Parathyroid adenoma (tissue), 2 donors: Measurements from ENCODE around the gene FAM187B.

Experiments used
- H2AFZ ChIP-seq: fragments of 300-600 bp; sonication (generic); one replicate; pipeline ENCODE4 v1.7.0; 2017; ENCODE audit warnings: antibody characterized with exemption, mild to moderate bottlenecking
- H3K27ac ChIP-seq: fragments of 300-600 bp; sonication (generic); one replicate; pipeline ENCODE4 v1.7.0; 2017
- H3K27me3 ChIP-seq: fragments of 300-600 bp; sonication (generic); one replicate; pipeline ENCODE4 v1.7.0; 2017; ENCODE audit warnings: low read length; ENCODE audit not compliant: control insufficient read depth, insufficient read depth
- H3K36me3 ChIP-seq: fragments of 300-600 bp; sonication (generic); one replicate; pipeline ENCODE4 v1.7.0; 2017; ENCODE audit warnings: low read length; ENCODE audit not compliant: control insufficient read depth, insufficient read depth
- H3K4me1 ChIP-seq: fragments of 300-600 bp; sonication (generic); one replicate; pipeline ENCODE4 v1.7.0; 2017; ENCODE audit warnings: control low read depth
- H3K4me2 ChIP-seq: fragments of 300-600 bp; sonication (generic); one replicate; pipeline ENCODE4 v1.7.0; 2017; ENCODE audit warnings: low read length
- H3K4me3 ChIP-seq: fragments of 300-600 bp; sonication (generic); one replicate; pipeline ENCODE4 v1.7.0; 2017; ENCODE audit warnings: low read depth, low read length
- H3K79me2 ChIP-seq: fragments of 300-600 bp; sonication (generic); one replicate; pipeline ENCODE4 v1.7.0; 2017; ENCODE audit warnings: control low read depth
- H3K9ac ChIP-seq: fragments of 300-600 bp; sonication (generic); one replicate; pipeline ENCODE4 v1.7.0; 2017; ENCODE audit warnings: mild to moderate bottlenecking
- H3K9me3 ChIP-seq: fragments of 300-600 bp; sonication (generic); one replicate; pipeline ENCODE4 v1.7.0; 2017; ENCODE audit warnings: low read length; ENCODE audit not compliant: control insufficient read depth
- CTCF ChIP-seq: fragments of 300-600 bp; sonication (generic); IDR thresholded peaks from one replicate; pipeline ENCODE4 v1.7.0; 2017; ENCODE audit warnings: antibody characterized with exemption, mild to moderate bottlenecking
- donor health status: primary hyperparathyroidism.

FAM187B gene

DNA sequence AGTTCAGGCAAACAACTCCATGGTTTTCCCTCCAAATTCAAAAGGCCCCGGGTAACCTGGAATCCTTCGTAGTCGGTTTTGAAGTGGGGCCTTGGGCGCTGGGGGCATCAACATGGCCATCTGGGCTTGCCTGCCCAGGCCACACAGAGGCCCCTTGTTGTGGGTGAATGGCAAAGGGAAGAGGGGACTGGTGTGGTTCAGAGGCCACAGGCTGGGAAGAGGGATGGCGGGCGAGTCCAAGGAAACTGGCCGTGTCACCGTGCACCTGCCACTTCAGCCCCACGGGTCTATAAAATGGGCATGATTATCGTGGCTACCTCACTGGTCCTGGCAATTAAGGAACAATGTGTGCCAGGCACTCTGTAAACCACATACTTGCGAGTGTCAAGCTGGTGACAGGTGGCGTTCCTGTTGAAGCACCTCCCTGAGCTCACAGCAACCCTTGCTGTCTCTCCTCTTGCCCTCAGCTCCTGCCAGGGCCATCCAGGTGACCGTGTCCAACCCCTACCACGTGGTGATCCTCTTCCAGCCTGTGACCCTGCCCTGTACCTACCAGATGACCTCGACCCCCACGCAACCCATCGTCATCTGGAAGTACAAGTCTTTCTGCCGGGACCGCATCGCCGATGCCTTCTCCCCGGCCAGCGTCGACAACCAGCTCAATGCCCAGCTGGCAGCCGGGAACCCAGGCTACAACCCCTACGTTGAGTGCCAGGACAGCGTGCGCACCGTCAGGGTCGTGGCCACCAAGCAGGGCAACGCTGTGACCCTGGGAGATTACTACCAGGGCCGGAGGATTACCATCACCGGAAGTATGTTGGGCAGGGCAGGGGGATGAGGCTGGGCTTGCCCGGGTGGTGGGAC is 21.5 kb upstream of the FAM187B start:
- no peaks in the 10 kb centered on the region for H3K36me3 ChIP-seq
- peaks cover 3% of the 10 kb centered on the region for H3K79me2 ChIP-seq
- H2AFZ ChIP-seq, result no peak overlapping the region
- peak overlapping the region; percentile 79 for H3K4me2 ChIP-seq
- no peak overlapping the region for H3K9ac ChIP-seq
- no peak overlapping the region for H3K27ac ChIP-seq
- no peaks in the 10 kb centered on the region for H3K4me1 ChIP-seq
- H3K27me3 ChIP-seq, result no peaks in the 10 kb centered on the region
- H3K9me3 ChIP-seq, result no peaks in the 10 kb centered on the region
- TF ChIP-seq CTCF, result no peak
- H3K4me3 ChIP-seq, result peak overlapping the region; percentile 86

DNA sequence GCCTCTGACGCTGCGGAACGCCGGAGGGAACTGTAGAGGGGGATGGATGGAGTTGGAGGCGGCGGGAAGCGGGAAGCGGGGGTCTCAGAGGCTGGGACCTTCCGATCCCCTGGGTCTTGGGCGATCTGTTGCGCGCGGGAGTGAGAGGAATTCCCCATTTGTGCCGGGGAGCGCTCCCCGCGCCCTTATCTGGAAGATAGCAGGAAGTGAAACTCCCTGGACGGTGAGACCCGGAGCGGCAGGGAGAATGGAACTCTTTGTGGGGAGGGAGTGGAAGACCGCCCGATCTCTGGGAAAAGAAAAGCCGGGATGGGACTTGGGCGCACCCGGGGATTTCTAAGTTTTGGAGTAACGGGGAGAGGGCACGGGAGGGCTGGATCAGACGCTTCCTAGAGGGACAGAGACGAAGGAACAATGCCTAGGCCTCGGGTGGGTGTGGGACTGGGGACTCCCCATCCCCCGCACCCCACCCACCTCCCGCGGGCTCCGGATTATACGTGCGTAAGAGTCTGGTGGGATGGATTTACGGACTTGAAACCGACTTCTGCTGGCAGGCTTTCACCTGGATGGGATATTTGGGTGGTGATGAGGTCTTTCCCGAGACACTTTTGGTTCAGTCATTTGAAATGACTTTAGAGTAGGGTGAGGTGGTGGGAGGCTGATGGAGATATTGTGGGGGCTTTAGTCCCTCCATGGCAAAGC is 20.8 kb upstream of the FAM187B start:
- peak overlapping the region; percentile 86 for H3K4me3 ChIP-seq
- H3K4me1 ChIP-seq, result no peaks in the 10 kb centered on the region
- H3K79me2 ChIP-seq, result peaks cover 3% of the 10 kb centered on the region
- H3K27me3 ChIP-seq, result no peaks in the 10 kb centered on the region
- no peak for TF ChIP-seq CTCF
- peak overlapping the region; percentile 99 for H3K27ac ChIP-seq
- H3K36me3 ChIP-seq, result no peaks in the 10 kb centered on the region
- peak overlapping the region; percentile 79 for H3K4me2 ChIP-seq
- peak overlapping the region; percentile 99 for H2AFZ ChIP-seq
- peak overlapping the region; percentile 39 for H3K9ac ChIP-seq
- no peaks in the 10 kb centered on the region for H3K9me3 ChIP-seq

- Histone ChIP-seq H3K79me2 (peaks cover 3% of the 10 kb centered on the region), H3K4me2 (peak within 1 kb of the TSS; percentile 79), H3K4me3 (peak within 1 kb of the TSS; percentile 86), H3K4me1 (no peaks in the 10 kb centered on the region), H3K9me3 (no peaks in the 10 kb centered on the region), H2AFZ (peak within 1 kb of the TSS; percentile 99), H3K27me3 (no peaks in the 10 kb centered on the region), H3K36me3 (no peaks in the 10 kb centered on the region), H3K27ac (peak within 1 kb of the TSS; percentile 99), H3K9ac (peak within 1 kb of the TSS; percentile 65)
- TF ChIP-seq CTCF, result peak; percentile 18
These were observed 20.0 kb upstream of the FAM187B start, which contains the start of gene LSR for GRCh38 chr19:35248310-35249145. TSS of gene LSR (plus strand) at chr19:35249002. CDS start at chr19:35249023, 21 bp downstream.

DNA sequence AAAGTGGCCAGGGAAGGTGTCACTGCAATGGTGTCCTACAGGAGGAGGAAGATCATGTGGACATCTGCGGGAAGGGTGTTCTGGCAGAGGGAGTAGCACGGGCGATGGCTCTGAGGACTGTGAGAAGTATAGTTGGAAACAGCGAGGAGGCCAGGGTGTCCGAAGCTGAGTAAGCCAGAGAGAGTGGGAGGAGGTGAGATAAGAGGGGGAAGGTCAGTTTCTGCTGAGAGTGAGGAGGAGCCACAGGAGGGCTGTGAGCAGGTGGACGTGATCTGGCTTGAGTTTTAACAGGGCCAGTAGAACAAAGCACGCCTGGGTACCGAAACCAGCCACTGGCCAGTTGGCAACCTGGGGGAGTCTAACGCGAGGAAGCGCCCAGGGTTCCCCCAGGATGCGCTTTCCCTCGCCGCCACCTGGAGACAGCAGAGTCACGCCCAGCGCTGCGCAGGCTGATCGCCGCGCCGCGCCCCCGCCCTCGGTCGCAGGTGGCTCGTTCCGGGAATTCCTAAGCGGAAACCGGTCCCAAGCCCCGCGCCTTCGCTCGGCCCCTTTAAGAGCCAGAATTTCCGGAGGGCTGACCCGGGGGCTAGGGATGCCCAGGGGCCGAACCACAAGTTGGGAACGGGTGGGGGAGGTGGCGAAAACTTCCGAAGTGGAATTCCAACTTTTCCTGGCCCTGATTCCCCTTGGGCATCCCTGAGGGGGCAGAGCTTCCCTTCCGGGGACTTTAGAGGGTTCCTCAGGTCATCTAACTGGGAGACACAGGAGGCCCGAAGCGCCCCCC is 19.2 kb upstream of the FAM187B start:
- peaks cover 3% of the 10 kb centered on the region for H3K79me2 ChIP-seq
- peak overlapping the region; percentile 99 for H3K27ac ChIP-seq
- H3K4me2 ChIP-seq, result peak overlapping the region; percentile 79
- H2AFZ ChIP-seq, result peak overlapping the region; percentile 99
- no peaks in the 10 kb centered on the region for H3K9me3 ChIP-seq
- no peaks in the 10 kb centered on the region for H3K36me3 ChIP-seq
- H3K27me3 ChIP-seq, result no peaks in the 10 kb centered on the region
- peak overlapping the region; percentile 65 for H3K9ac ChIP-seq
- H3K4me1 ChIP-seq, result no peaks in the 10 kb centered on the region
- peak overlapping the region; percentile 86 for H3K4me3 ChIP-seq
- peak; percentile 67 for TF ChIP-seq CTCF
